Lower lobe of right lung (tissue), 2 donors: ENCODE data around the gene KCNK13. TPM values are rescaled to one million over a fixed set of nuclear protein-coding genes. Genes with fewer than 3 reads are reported as not detected.

Source experiments
- ATAC-seq, 2 donors: fragments of 200-7000 bp; cut with Tn5 transposase; one replicate each; pipeline ENCODE4 v1.9.1; 2020 to 2022; ENCODE audit warnings: mild to moderate bottlenecking in 2 of 2, moderate library complexity in 2 of 2
- DNase-seq: peaks from one replicate; pipeline ENCODE4 v3.0.0-alpha.2; 2020
- H3K27ac ChIP-seq: fragments of 200-600 bp; one replicate; pipeline ENCODE4 v1.8.0; 2022
- H3K27me3 ChIP-seq: fragments of 200-600 bp; one replicate; pipeline ENCODE4 v1.8.0; 2022; ENCODE audit warnings: low read depth
- H3K36me3 ChIP-seq: fragments of 200-600 bp; one replicate; pipeline ENCODE4 v1.8.0; 2022; ENCODE audit warnings: mild to moderate bottlenecking
- H3K4me1 ChIP-seq: fragments of 200-600 bp; one replicate; pipeline ENCODE4 v1.8.0; 2022
- H3K4me3 ChIP-seq: fragments of 200-600 bp; one replicate; pipeline ENCODE4 v1.8.0; 2022; ENCODE audit warnings: mild to moderate bottlenecking
- H3K9me3 ChIP-seq: fragments of 200-600 bp; one replicate; pipeline ENCODE4 v1.8.0; 2022
- intact Hi-C: fragments of 100-400 bp; cut with DNase I; formaldehyde crosslinking; loops from one replicate; pipeline ENCODE4 v1.11.0; 2022
- total RNA-seq: library from RNA; stranded (reverse); fragmentation: NEBNext Ultra II Directional; extraction: Animal tissue kit (Norgen Biotek cat#: 25700); gene quantifications from one replicate; pipeline ENCODE4 v1.2.1, GENCODE V29; 2021
- TF ChIP-seq, protein P1 (sequence below): fragments of 200-600 bp; IDR thresholded peaks from one replicate; pipeline ENCODE4 v1.8.0; 2022; ENCODE audit warnings: antibody characterized with exemption, mild to moderate bottlenecking
- donor health status: DM: no; HTN: yes; CAD: no; lungs with severe emphysema.

The KCNK13 gene
- total RNA-seq, 1 donor from 2014 or later, result 1.2 TPM

DNA sequence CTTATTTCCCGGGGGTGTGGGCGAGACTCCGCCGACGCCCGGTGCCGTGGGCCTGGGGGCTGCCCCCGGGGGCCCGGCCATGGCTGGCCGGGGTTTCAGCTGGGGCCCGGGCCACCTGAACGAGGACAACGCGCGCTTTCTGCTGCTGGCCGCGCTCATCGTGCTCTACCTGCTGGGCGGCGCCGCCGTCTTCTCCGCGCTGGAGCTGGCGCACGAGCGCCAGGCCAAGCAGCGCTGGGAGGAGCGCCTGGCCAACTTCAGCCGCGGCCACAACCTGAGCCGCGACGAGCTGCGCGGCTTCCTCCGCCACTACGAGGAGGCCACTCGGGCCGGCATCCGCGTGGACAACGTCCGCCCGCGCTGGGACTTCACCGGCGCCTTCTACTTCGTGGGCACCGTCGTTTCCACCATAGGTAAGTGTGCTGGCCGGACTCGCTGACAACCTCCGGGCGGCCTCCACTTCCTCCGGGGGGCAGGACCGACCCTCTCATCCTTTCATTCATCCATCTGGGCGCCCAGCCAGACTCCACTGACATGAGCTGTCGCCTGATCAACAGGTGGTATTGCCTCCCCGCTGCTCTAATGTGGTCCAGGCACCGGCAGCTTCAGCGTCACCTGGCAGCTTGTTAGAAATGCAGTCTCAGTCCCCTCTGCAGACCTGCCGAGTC, 467 bp downstream of the KCNK13 start:
- Histone ChIP-seq H3K4me3 (peak overlapping the region; percentile 51), H3K27ac (no peak overlapping the region), H3K9me3 (no peaks in the 10 kb centered on the region), H3K4me1 (peaks cover 33% of the 10 kb centered on the region), H3K27me3 (peaks cover 64% of the 10 kb centered on the region), H3K36me3 (no peaks in the 10 kb centered on the region)
- ATAC-seq (peak; percentile 40 to 46), DNase-seq (no peak)
- TF ChIP-seq, protein P1, sequence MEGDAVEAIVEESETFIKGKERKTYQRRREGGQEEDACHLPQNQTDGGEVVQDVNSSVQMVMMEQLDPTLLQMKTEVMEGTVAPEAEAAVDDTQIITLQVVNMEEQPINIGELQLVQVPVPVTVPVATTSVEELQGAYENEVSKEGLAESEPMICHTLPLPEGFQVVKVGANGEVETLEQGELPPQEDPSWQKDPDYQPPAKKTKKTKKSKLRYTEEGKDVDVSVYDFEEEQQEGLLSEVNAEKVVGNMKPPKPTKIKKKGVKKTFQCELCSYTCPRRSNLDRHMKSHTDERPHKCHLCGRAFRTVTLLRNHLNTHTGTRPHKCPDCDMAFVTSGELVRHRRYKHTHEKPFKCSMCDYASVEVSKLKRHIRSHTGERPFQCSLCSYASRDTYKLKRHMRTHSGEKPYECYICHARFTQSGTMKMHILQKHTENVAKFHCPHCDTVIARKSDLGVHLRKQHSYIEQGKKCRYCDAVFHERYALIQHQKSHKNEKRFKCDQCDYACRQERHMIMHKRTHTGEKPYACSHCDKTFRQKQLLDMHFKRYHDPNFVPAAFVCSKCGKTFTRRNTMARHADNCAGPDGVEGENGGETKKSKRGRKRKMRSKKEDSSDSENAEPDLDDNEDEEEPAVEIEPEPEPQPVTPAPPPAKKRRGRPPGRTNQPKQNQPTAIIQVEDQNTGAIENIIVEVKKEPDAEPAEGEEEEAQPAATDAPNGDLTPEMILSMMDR, result no peak
- intact Hi-C loops, result no loop called here

DNA sequence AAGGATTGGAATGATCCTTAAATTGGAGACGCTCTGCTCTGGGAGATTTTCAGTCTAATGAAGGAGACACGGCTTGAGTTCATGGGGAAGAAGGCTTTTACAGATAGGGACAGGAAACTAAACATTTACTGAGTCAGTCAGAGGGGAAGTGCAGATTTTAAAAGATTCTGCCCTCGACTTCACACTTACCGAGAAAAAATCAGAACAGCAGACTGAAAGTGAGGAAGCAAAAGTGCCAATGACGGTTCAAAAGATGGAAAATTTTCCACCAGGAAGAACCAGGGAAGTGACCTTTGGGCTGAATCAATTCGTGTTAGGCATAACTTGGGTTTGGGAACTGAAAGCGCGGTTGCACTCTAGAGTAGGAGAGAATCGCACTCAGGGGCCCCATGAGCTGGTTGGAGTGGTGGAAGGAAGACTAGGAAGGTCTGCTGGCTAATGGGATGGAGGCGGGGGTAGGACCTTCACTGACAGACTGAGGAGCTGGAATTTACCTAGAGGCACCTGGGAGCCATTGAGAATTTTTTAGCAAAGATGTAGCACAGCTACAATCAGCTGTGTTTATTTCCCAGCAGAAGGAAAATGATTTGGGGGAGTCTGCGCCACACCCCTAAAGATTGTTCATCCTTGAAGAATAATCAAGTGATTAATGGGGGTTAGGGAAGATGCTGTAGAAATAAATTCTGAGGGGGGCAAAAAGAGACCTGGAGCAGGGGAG, 1.2 kb downstream of the KCNK13 start:
- DNase-seq (no peak), ATAC-seq (no peak)
- TF ChIP-seq, protein P1, result no peak
- no peak overlapping the region for H3K27ac ChIP-seq
- peak overlapping the region; percentile 51 for H3K4me3 ChIP-seq
- no peaks in the 10 kb centered on the region for H3K9me3 ChIP-seq
- H3K36me3 ChIP-seq, result no peaks in the 10 kb centered on the region
- peaks cover 61% of the 10 kb centered on the region for H3K27me3 ChIP-seq
- intact Hi-C loops, result no loop called here
- peaks cover 33% of the 10 kb centered on the region for H3K4me1 ChIP-seq

DNA sequence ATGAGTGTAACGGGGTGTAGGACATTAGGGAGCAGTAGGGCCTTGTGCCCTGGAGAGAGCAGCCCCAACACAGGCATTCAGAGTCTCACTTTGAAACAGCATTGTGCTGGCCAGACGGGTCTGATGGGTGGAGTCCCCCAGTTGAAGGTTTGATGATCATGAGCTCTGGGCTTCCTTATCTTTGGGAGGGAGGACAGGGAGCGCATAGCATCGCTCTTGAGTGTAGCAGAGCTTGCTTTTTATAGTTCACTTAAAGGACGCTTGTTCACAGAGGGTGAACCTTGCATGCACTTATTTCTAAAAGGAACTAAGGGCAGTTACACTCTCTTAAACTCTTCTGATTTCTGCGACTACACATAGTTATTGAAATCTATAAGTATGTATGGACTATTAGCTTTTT, 10.6 kb downstream of the KCNK13 start:
- ATAC-seq, result no peak
- Histone ChIP-seq H3K27ac (no peak overlapping the region), H3K9me3 (no peaks in the 10 kb centered on the region), H3K36me3 (no peaks in the 10 kb centered on the region), H3K4me3 (no peak overlapping the region), H3K27me3 (peaks cover 16% of the 10 kb centered on the region), H3K4me1 (no peaks in the 10 kb centered on the region)
- intact Hi-C loops, result no loop called here
- no peak for DNase-seq
- TF ChIP-seq, protein P1, result no peak

DNA sequence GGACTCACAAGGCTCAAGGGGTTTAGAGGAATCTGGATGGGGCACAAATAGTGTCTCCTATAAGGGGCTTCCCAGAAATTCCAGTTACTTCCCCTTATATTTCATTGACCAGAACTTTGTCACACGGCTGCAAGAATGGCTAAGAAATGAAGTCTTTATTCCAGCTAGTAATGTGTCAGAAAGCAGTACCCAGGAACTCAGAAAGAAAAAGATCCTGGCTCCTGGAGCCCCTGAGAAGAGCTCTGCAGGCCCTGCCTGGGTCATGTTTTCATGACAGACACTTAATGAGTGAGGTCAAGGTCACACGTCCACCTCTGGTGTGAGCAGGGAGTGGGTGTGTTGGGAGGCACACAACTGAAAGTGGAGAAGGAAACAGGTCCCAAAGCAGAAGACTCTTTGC, 17.8 kb downstream of the KCNK13 start:
- Histone ChIP-seq H3K36me3 (no peaks in the 10 kb centered on the region), H3K27me3 (peaks cover 3% of the 10 kb centered on the region), H3K4me3 (no peak overlapping the region), H3K4me1 (no peaks in the 10 kb centered on the region), H3K27ac (no peak overlapping the region), H3K9me3 (no peaks in the 10 kb centered on the region)
- DNase-seq (no peak), ATAC-seq (no peak)
- intact Hi-C loops, result no loop called here
- TF ChIP-seq, protein P1, result no peak

DNA sequence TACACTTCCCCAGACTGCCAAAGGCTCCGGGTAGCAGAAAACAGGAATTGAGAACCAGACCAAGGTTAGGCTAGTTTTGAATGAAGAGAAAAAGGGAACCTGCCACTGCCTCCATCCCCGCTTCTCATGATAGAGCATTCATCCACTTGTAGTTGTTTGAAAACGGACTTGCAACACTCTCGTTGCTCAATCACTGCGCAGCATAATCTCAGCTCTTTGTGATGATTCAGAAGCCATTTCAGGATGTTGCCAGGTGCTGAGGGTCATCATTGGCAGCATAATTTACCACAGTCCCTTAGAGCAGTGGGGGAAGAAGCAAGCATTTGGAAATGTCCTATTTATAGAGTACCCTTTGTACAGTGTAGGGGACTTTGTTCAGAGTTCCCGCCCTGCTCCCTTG, 25.6 kb downstream of the KCNK13 start:
- Histone ChIP-seq H3K36me3 (no peaks in the 10 kb centered on the region), H3K9me3 (no peaks in the 10 kb centered on the region), H3K27ac (no peak overlapping the region), H3K4me1 (no peaks in the 10 kb centered on the region), H3K4me3 (no peak overlapping the region), H3K27me3 (peaks cover 5% of the 10 kb centered on the region)
- peak; percentile 54 for DNase-seq
- intact Hi-C loops, result no loop called here
- ATAC-seq, result peak; percentile 75 to 86
- TF ChIP-seq, protein P1, result no peak
